H9 (cell line): ENCODE measurements around the gene PHETA1. TPM values are rescaled to one million over a fixed set of nuclear protein-coding genes. Genes with fewer than 3 reads are reported as not detected.
"Not testable (repeated sequence)": the region's sequence is repeated elsewhere in the genome, so short reads cannot be mapped to it uniquely, and the experiment has no call there.

Experiments used
- DNase-seq: peaks from one replicate; pipeline ENCODE4 v3.0.0-alpha.2; 2017
- H2AFZ ChIP-seq: one replicate; pipeline ENCODE4 v1.6.1; 2013; ENCODE audit warnings: mild to moderate bottlenecking, low read length, control low read depth, moderate library complexity
- H2AK5ac ChIP-seq: 2 replicates; pipeline ENCODE4 v1.6.1; 2013; ENCODE audit warnings: low read length, control low read depth, mixed read lengths; ENCODE audit not compliant: insufficient read length
- H2BK120ac ChIP-seq: one replicate; pipeline ENCODE4 v1.6.1; 2013; ENCODE audit warnings: low read depth, mild to moderate bottlenecking, low read length, control low read depth, inconsistent platforms; ENCODE audit not compliant: poor library complexity, severe bottlenecking
- H2BK12ac ChIP-seq: 2 replicates; pipeline ENCODE4 v1.6.1; 2013; ENCODE audit warnings: low read length, control low read depth, mixed read lengths, low read depth; ENCODE audit not compliant: insufficient read length
- H2BK15ac ChIP-seq: 2 replicates; pipeline ENCODE4 v1.6.1; 2013; ENCODE audit warnings: low read depth, low read length, control low read depth
- H2BK20ac ChIP-seq: one replicate; pipeline ENCODE4 v1.6.1; 2013; ENCODE audit warnings: low read depth, mild to moderate bottlenecking, low read length, control low read depth, inconsistent platforms; ENCODE audit not compliant: poor library complexity, severe bottlenecking
- H2BK5ac ChIP-seq: 2 replicates; pipeline ENCODE4 v1.6.1; 2013; ENCODE audit warnings: low read length, control low read depth, mixed read lengths; ENCODE audit not compliant: insufficient read length
- H3K14ac ChIP-seq: 2 replicates; pipeline ENCODE4 v1.6.1; 2013; ENCODE audit warnings: low read length, control low read depth; ENCODE audit not compliant: insufficient read depth
- H3K18ac ChIP-seq: 2 replicates; pipeline ENCODE4 v1.6.1; 2013; ENCODE audit warnings: low read depth, mild to moderate bottlenecking, mixed read lengths, low read length, control low read depth; ENCODE audit not compliant: insufficient read length
- H3K23ac ChIP-seq: 2 replicates; pipeline ENCODE4 v1.6.1; 2013; ENCODE audit warnings: low read length, control low read depth, mixed read lengths, low read depth; ENCODE audit not compliant: insufficient read length
- H3K23me2 ChIP-seq: 2 replicates; pipeline ENCODE4 v1.6.1; 2013; ENCODE audit warnings: low read depth, mild to moderate bottlenecking, mixed read lengths, low read length, control low read depth; ENCODE audit not compliant: insufficient read length, poor library complexity, severe bottlenecking
- H3K27ac ChIP-seq: 2 replicates; pipeline ENCODE4 v1.5.1; 2013; ENCODE audit warnings: low read length, control low read depth, mixed read lengths, low read depth; ENCODE audit not compliant: insufficient read length
- H3K27me3 ChIP-seq: 2 replicates; pipeline ENCODE4 v1.6.1; 2013; ENCODE audit warnings: low read length, control low read depth, inconsistent platforms; ENCODE audit not compliant: insufficient read depth
- H3K4ac ChIP-seq: 2 replicates; pipeline ENCODE4 v1.6.1; 2013; ENCODE audit warnings: low read depth, mild to moderate bottlenecking, control low read depth, inconsistent platforms, low read length, moderate library complexity
- H3K4me1 ChIP-seq: 2 replicates; pipeline ENCODE4 v1.6.1; 2013; ENCODE audit warnings: low read length, control low read depth, inconsistent platforms; ENCODE audit not compliant: insufficient read depth
- H3K4me2 ChIP-seq: 2 replicates; pipeline ENCODE4 v1.6.1; 2013; ENCODE audit warnings: low read length, control low read depth, mixed read lengths; ENCODE audit not compliant: insufficient read length, insufficient read depth
- H3K56ac ChIP-seq: 2 replicates; pipeline ENCODE4 v1.6.1; 2013; ENCODE audit warnings: low read depth, mild to moderate bottlenecking, mixed read lengths, low read length, control low read depth; ENCODE audit not compliant: insufficient read length
- H3K79me1 ChIP-seq: 2 replicates; pipeline ENCODE4 v1.6.1; 2013; ENCODE audit warnings: low read depth, mild to moderate bottlenecking, moderate library complexity, low read length, control low read depth, inconsistent platforms; ENCODE audit not compliant: insufficient read depth, poor library complexity, severe bottlenecking
- H3K79me2 ChIP-seq: 2 replicates; pipeline ENCODE4 v1.6.1; 2013; ENCODE audit warnings: low read length, control low read depth, inconsistent platforms; ENCODE audit not compliant: insufficient read depth
- H3K9ac ChIP-seq: 2 replicates; pipeline ENCODE4 v1.6.1; 2013; ENCODE audit warnings: low read length, control low read depth, mixed read lengths; ENCODE audit not compliant: insufficient read length; ENCODE audit errors: extremely low read depth
- H3K9me3 ChIP-seq: one replicate; pipeline ENCODE4 v1.6.1; 2013; ENCODE audit warnings: low read depth, low read length, inconsistent platforms; ENCODE audit not compliant: control insufficient read depth
- H3T11ph ChIP-seq: one replicate; pipeline ENCODE4 v1.6.1; 2013; ENCODE audit warnings: mild to moderate bottlenecking, low read length, control low read depth, inconsistent platforms
- H4K20me1 ChIP-seq: one replicate; pipeline ENCODE4 v1.6.1; 2013; ENCODE audit not compliant: control insufficient read depth, insufficient read length, insufficient read depth
- H4K5ac ChIP-seq: 2 replicates; pipeline ENCODE4 v1.6.1; 2013; ENCODE audit warnings: low read depth, mild to moderate bottlenecking, mixed read lengths, low read length, control low read depth; ENCODE audit not compliant: insufficient read length
- H4K8ac ChIP-seq: replicated peaks from 2 replicates; pipeline ENCODE4 v1.6.1; 2013; ENCODE audit warnings: low read length, control low read depth, mixed read lengths, low read depth; ENCODE audit not compliant: insufficient read length
- H4K91ac ChIP-seq: 2 replicates; pipeline ENCODE4 v1.6.1; 2013; ENCODE audit warnings: low read depth, mild to moderate bottlenecking, moderate library complexity, mixed read lengths, low read length, control low read depth; ENCODE audit not compliant: insufficient read length
- H3K27ac Mint-ChIP-seq, 3 experiments: 2 replicates in 2 of 3; 3 replicates in 1 of 3; pipeline ENCODE4 v1.8.0; 2020 to 2021; ENCODE audit warnings: mixed read lengths in 3 of 3, mild to moderate bottlenecking in 1 of 3, moderate library complexity in 1 of 3
- H3K27me3 Mint-ChIP-seq: 2 replicates; pipeline ENCODE4 v1.8.0; 2021; ENCODE audit warnings: low read depth, mild to moderate bottlenecking, moderate library complexity, mixed read lengths
- H3K36me3 Mint-ChIP-seq, 3 experiments: 2 replicates in 2 of 3; 3 replicates in 1 of 3; pipeline ENCODE4 v1.8.0; 2020 to 2021; ENCODE audit warnings: low read depth in 3 of 3, mixed read lengths in 3 of 3; ENCODE audit not compliant: insufficient read depth in 1 of 3
- H3K4me1 Mint-ChIP-seq, 2 experiments: 2 replicates each; pipeline ENCODE4 v1.8.0; 2020; ENCODE audit warnings: mixed read lengths in 2 of 2
- H3K4me3 Mint-ChIP-seq, 2 experiments: 2 replicates in 1 of 2; 3 replicates in 1 of 2; pipeline ENCODE4 v1.8.0; 2020 to 2021; ENCODE audit warnings: mild to moderate bottlenecking in 2 of 2, mixed read lengths in 2 of 2, moderate library complexity in 1 of 2
- H3K9me3 Mint-ChIP-seq, 2 experiments: 2 replicates in 1 of 2; 3 replicates in 1 of 2; pipeline ENCODE4 v1.8.0; 2020; ENCODE audit warnings: mild to moderate bottlenecking in 2 of 2, mixed read lengths in 2 of 2, moderate library complexity in 1 of 2
- CTCF ChIP-seq: fragments of 200-600 bp; sonication (generic); conservative IDR thresholded peaks from 3 replicates; pipeline ENCODE4 v1.8.0; 2021; ENCODE audit warnings: antibody characterized with exemption, mild to moderate bottlenecking
- WGBS: extraction: QIAGEN DNeasy Blood & Tissue Kit; methylation state at CpG from one replicate; pipeline ENCODE4 v1.1.7; 2013; ENCODE audit warnings: missing lambda C conversion rate, low lambda C conversion rate, mixed read lengths; ENCODE audit not compliant: insufficient read length; ENCODE audit errors: extremely low coverage; 5-methylcytosine and 5-hydroxymethylcytosine counted together
- total RNA-seq: library from RNA; stranded (reverse); gene quantifications from 2 replicates; pipeline ENCODE4 v1.2.1, GENCODE V29; 2021

The PHETA1 gene
- total RNA-seq, 1 experiment from 2014 or later: 13.1 TPM

- no peaks in the 10 kb centered on the region for H3K79me1 ChIP-seq
- H2AK5ac ChIP-seq: no peak overlapping the region
- no peaks in the 10 kb centered on the region for H3K79me2 ChIP-seq
- no peak overlapping the region for H4K8ac ChIP-seq
- no peaks in the 10 kb centered on the region for H3K36me3 Mint-ChIP-seq
- H2BK20ac ChIP-seq: no peak overlapping the region
- no peak for TF ChIP-seq CTCF
- no peak overlapping the region for H3K9ac ChIP-seq
- H2BK120ac ChIP-seq: no peak overlapping the region
- no peak overlapping the region for H4K91ac ChIP-seq
- H2BK5ac ChIP-seq: no peak overlapping the region
- H3K27ac ChIP-seq: no peak overlapping the region
- no peak overlapping the region for H2BK12ac ChIP-seq
- no peaks in the 10 kb centered on the region for H3K9me3 ChIP-seq
- no peak overlapping the region for H4K5ac ChIP-seq
- H3K23me2 ChIP-seq: peaks cover 1% of the 10 kb centered on the region
- no peak overlapping the region for H3K23ac ChIP-seq
- H3K9me3 Mint-ChIP-seq: no peaks in the 10 kb centered on the region; a peak in 1 of 5 replicates
- no peak overlapping the region for H3K18ac ChIP-seq
- no peak overlapping the region for H2AFZ ChIP-seq
- no peak overlapping the region; a peak in 1 of 7 replicates for H3K27ac Mint-ChIP-seq
- H3K27me3 ChIP-seq: no peaks in the 10 kb centered on the region; the same call in 1 of the 2 replicates
- H3T11ph ChIP-seq: no peak overlapping the region
- H3K14ac ChIP-seq: no peak overlapping the region
- no peak for DNase-seq
- H3K27me3 Mint-ChIP-seq: no peaks in the 10 kb centered on the region; the same call in 1 of the 2 replicates
- no peak overlapping the region for H3K4me2 ChIP-seq
- no peak overlapping the region for H3K4me3 Mint-ChIP-seq
- no peaks in the 10 kb centered on the region for H4K20me1 ChIP-seq
- peaks cover 18 to 19% of the 10 kb centered on the region in 2 experiments for H3K4me1 Mint-ChIP-seq
- H3K56ac ChIP-seq: no peak overlapping the region
- H3K4me1 ChIP-seq: peaks cover 3% of the 10 kb centered on the region; the same call in 1 of the 2 replicates
- no CpG with 5 or more reads among the region's 6 CpGs for WGBS
- H2BK15ac ChIP-seq: no peak overlapping the region
- no peak overlapping the region for H3K4ac ChIP-seq
These were observed 32.3 kb upstream of the PHETA1 start for GRCh38 chr12:111401167-111401605.

- not testable (repeated sequence) for H2AFZ ChIP-seq, H3K56ac ChIP-seq, H2AK5ac ChIP-seq, H4K5ac ChIP-seq, H3K4me3 Mint-ChIP-seq, H3K4ac ChIP-seq, H2BK120ac ChIP-seq, H3K27ac ChIP-seq, H3K9me3 ChIP-seq, H3K23me2 ChIP-seq, H2BK15ac ChIP-seq, H3K9me3 Mint-ChIP-seq, H3K36me3 Mint-ChIP-seq, H4K91ac ChIP-seq, H3T11ph ChIP-seq, H3K79me1 ChIP-seq, H3K9ac ChIP-seq, H3K4me1 ChIP-seq, H3K14ac ChIP-seq, H3K27me3 Mint-ChIP-seq, H3K27ac Mint-ChIP-seq, H4K20me1 ChIP-seq, H2BK12ac ChIP-seq, H3K18ac ChIP-seq, H2BK5ac ChIP-seq, H4K8ac ChIP-seq, H3K4me2 ChIP-seq, H3K27me3 ChIP-seq, DNase-seq, H3K79me2 ChIP-seq, H3K23ac ChIP-seq, H2BK20ac ChIP-seq
- peaks cover 18 to 19% of the 10 kb centered on the region in 2 experiments for H3K4me1 Mint-ChIP-seq
- no CpG with 5 or more reads among the region's 9 CpGs for WGBS
These were observed 31.0 kb upstream of the PHETA1 start for GRCh38 chr12:111399741-111400404.
